GM18499 (cell line): ENCODE measurements around the gene GPR68.
"Not testable (repeated sequence)": the region's sequence is repeated elsewhere in the genome, so short reads cannot be mapped to it uniquely, and the experiment has no call there.

Source experiments
- ATAC-seq: cut with Tn5 transposase; IDR thresholded peaks from one replicate; pipeline ENCODE4 v1.9.1; 2021; ENCODE audit warnings: moderate number of reproducible peaks; ENCODE audit not compliant: insufficient read depth, unreplicated experiment

Gene GPR68

GRCh38 chr14:91202234-91202974, 42.1 kb downstream of the GPR68 start:
- no peak for ATAC-seq

GRCh38 chr14:91200802-91201201, 43.7 kb downstream of the GPR68 start:
- not testable (repeated sequence) for ATAC-seq

GRCh38 chr14:91197631-91198030, 46.9 kb downstream of the GPR68 start:
- no peak for ATAC-seq

GRCh38 chr14:91195881-91196280, 48.6 kb downstream of the GPR68 start:
- ATAC-seq = no peak

GRCh38 chr14:91193069-91193468, 51.4 kb downstream of the GPR68 start:
- ATAC-seq = no peak

- ATAC-seq = no peak
Observed at GRCh38 chr14:91190853-91191252, 53.7 kb downstream of the GPR68 start.

- no peak for ATAC-seq
Observed at GRCh38 chr14:91187271-91187670, 57.2 kb downstream of the GPR68 start.

- ATAC-seq = no peak
Observed at GRCh38 chr14:91186515-91187066, 57.9 kb downstream of the GPR68 start.

- ATAC-seq = no peak
Observed at GRCh38 chr14:91185721-91186120, 58.8 kb downstream of the GPR68 start.

GRCh38 chr14:91184559-91184958, 59.9 kb downstream of the GPR68 start:
- ATAC-seq = no peak

GRCh38 chr14:91182753-91183152, 61.8 kb downstream of the GPR68 start:
- not testable (repeated sequence) for ATAC-seq
